IMR-90 (cell line): ENCODE data around the gene ANP32D. TPM values are rescaled to one million over a fixed set of nuclear protein-coding genes. Genes with fewer than 3 reads are reported as not detected.

Experiments
- ATAC-seq: fragments of 200-7000 bp; cut with Tn5 transposase; 2 replicates; pipeline ENCODE4 v1.9.1; 2020; ENCODE audit warnings: low read depth, mild to moderate bottlenecking, moderate library complexity
- BruUV-seq: library from RNA; stranded (reverse); fragments of 400-500 nt; replicated peaks from 2 replicates; lab custom pipeline; 2021; lab: Mats Ljungman, UMichigan
- CTCF ChIA-PET: fragments of 300-600 bp; formaldehyde crosslinking; extraction: SDS; loops from one replicate; lab custom pipeline; 2021; ENCODE audit warnings: antibody characterized with exemption; lab: Yijun Ruan, JAX
- POLR2A ChIA-PET: fragments of 300-600 bp; sonication (Branson Sonifier 250); formaldehyde crosslinking; loops from one replicate; lab custom pipeline; 2022; ENCODE audit warnings: antibody characterized with exemption; ENCODE audit not compliant: unreplicated experiment; lab: Charles Lee
- DNase-seq: peaks from one replicate; pipeline ENCODE4 v3.0.0; 2013
- H2AFZ ChIP-seq: replicated peaks from 2 replicates; pipeline ENCODE3; 2013; ENCODE audit warnings: low read length, mild to moderate bottlenecking; ENCODE audit not compliant: poor library complexity
- H2AK5ac ChIP-seq: 2 replicates; pipeline ENCODE4 v1.6.1; 2013; ENCODE audit warnings: low read depth, low read length, inconsistent platforms
- H2AK9ac ChIP-seq: replicated peaks from 2 replicates; pipeline ENCODE3; 2013; ENCODE audit warnings: mild to moderate bottlenecking, low read depth, low read length, moderate library complexity; ENCODE audit not compliant: poor library complexity
- H2BK120ac ChIP-seq: 2 replicates; pipeline ENCODE4 v1.6.1; 2013; ENCODE audit warnings: low read depth, low read length, inconsistent platforms
- H2BK15ac ChIP-seq: 3 replicates; pipeline ENCODE4 v1.6.1; 2013; ENCODE audit warnings: low read depth, low read length, inconsistent platforms
- H2BK20ac ChIP-seq: 2 replicates; pipeline ENCODE4 v1.6.1; 2013; ENCODE audit warnings: low read depth, mild to moderate bottlenecking, inconsistent platforms, low read length, moderate library complexity
- H2BK5ac ChIP-seq: 2 replicates; pipeline ENCODE4 v1.6.1; 2013; ENCODE audit warnings: mild to moderate bottlenecking, low read depth, low read length, inconsistent platforms; ENCODE audit not compliant: poor library complexity, severe bottlenecking
- H3K14ac ChIP-seq: replicated peaks from 2 replicates; pipeline ENCODE4 v1.6.1; 2013; ENCODE audit warnings: low read depth, low read length, inconsistent platforms
- H3K18ac ChIP-seq: 2 replicates; pipeline ENCODE4 v1.6.1; 2013; ENCODE audit warnings: low read depth, low read length, control low read depth
- H3K23ac ChIP-seq: 2 replicates; pipeline ENCODE4 v1.6.1; 2013; ENCODE audit warnings: low read depth, low read length, inconsistent platforms
- H3K27ac ChIP-seq: 2 replicates; pipeline ENCODE4 v1.5.1; 2013; ENCODE audit warnings: mild to moderate bottlenecking, control low read depth, low read length; ENCODE audit not compliant: insufficient read depth
- H3K27me3 ChIP-seq: 2 replicates; pipeline ENCODE4 v1.6.1; 2013; ENCODE audit warnings: low read length; ENCODE audit not compliant: control insufficient read depth, insufficient read depth
- H3K36me3 ChIP-seq: 2 replicates; pipeline ENCODE4 v1.6.1; 2013; ENCODE audit warnings: low read length, mixed read lengths; ENCODE audit not compliant: control insufficient read depth, insufficient read depth
- H3K4ac ChIP-seq: 2 replicates; pipeline ENCODE4 v1.6.1; 2013; ENCODE audit warnings: low read depth, low read length, inconsistent platforms
- H3K4me1 ChIP-seq: 2 replicates; pipeline ENCODE4 v1.6.1; 2013; ENCODE audit warnings: low read length, mixed read lengths; ENCODE audit not compliant: control insufficient read depth, insufficient read depth
- H3K4me2 ChIP-seq: 2 replicates; pipeline ENCODE4 v1.6.1; 2013; ENCODE audit warnings: low read depth, mild to moderate bottlenecking, control low read depth, low read length, moderate library complexity
- H3K4me3 ChIP-seq: 2 replicates; pipeline ENCODE4 v1.5.1; 2013; ENCODE audit warnings: low read depth, mild to moderate bottlenecking, control low read depth, low read length, moderate library complexity; ENCODE audit not compliant: insufficient read depth
- H3K56ac ChIP-seq: 2 replicates; pipeline ENCODE4 v1.6.1; 2013; ENCODE audit warnings: low read length, inconsistent platforms; ENCODE audit not compliant: insufficient read depth; ENCODE audit errors: extremely low read depth
- H3K79me1 ChIP-seq, 2 experiments: 2 replicates each; pipeline ENCODE4 v1.6.1; 2013; ENCODE audit warnings: low read length in 2 of 2, inconsistent platforms in 1 of 2, low read depth in 1 of 2
- H3K9ac ChIP-seq: 2 replicates; pipeline ENCODE4 v1.6.1; 2013; ENCODE audit warnings: low read depth, low read length, control low read depth
- H3K9me1 ChIP-seq: 2 replicates; pipeline ENCODE4 v1.6.1; 2013; ENCODE audit warnings: low read length, inconsistent platforms; ENCODE audit not compliant: insufficient read depth
- H3K9me3 ChIP-seq: 2 replicates; pipeline ENCODE4 v1.6.1; 2013; ENCODE audit warnings: low read length; ENCODE audit not compliant: control insufficient read depth, insufficient read depth
- H4K20me1 ChIP-seq: 2 replicates; pipeline ENCODE4 v1.6.1; 2013; ENCODE audit warnings: low read length, inconsistent platforms; ENCODE audit not compliant: insufficient read depth
- H4K5ac ChIP-seq: 2 replicates; pipeline ENCODE4 v1.6.1; 2013; ENCODE audit warnings: mild to moderate bottlenecking, low read depth, low read length, control low read depth
- H4K8ac ChIP-seq, 2 experiments: 2 replicates each; pipeline ENCODE4 v1.6.1; 2013; ENCODE audit warnings: low read depth in 2 of 2, low read length in 2 of 2, control low read depth in 1 of 2, inconsistent platforms in 1 of 2
- H4K91ac ChIP-seq: 2 replicates; pipeline ENCODE4 v1.6.1; 2013; ENCODE audit warnings: low read depth, low read length, inconsistent platforms; ENCODE audit not compliant: insufficient read depth
- BHLHE40 ChIP-seq: fragments of 150-350 bp; IDR thresholded peaks from 2 replicates; pipeline ENCODE4 v1.6.1; 2016; ENCODE audit warnings: mild to moderate bottlenecking, low read depth, low read length
- CEBPB ChIP-seq: IDR thresholded peaks from 2 replicates; pipeline ENCODE4 v1.6.1; 2012; ENCODE audit warnings: low read depth, low read length, improper control_type of control experiment
- CHD1 ChIP-seq: IDR thresholded peaks from 2 replicates; pipeline ENCODE4 v1.6.1; 2012; ENCODE audit warnings: low read depth, low read length, improper control_type of control experiment
- CTCF ChIP-seq: conservative IDR thresholded peaks from 2 replicates; pipeline ENCODE4 v1.5.1; 2012; ENCODE audit warnings: mild to moderate bottlenecking, low read depth, low read length, improper control_type of control experiment
- ELK1 ChIP-seq: fragments of 150-350 bp; IDR thresholded peaks from 2 replicates; pipeline ENCODE4 v1.6.1; 2016; ENCODE audit warnings: low read depth, mild to moderate bottlenecking, low read length, moderate library complexity, borderline replicate concordance
- FOS ChIP-seq: fragments of 150-350 bp; IDR thresholded peaks from 2 replicates; pipeline ENCODE4 v1.6.1; 2016; ENCODE audit warnings: low read depth, low read length
- MAFK ChIP-seq: IDR thresholded peaks from 2 replicates; pipeline ENCODE4 v1.6.1; 2012; ENCODE audit warnings: low read depth, low read length, improper control_type of control experiment
- MAZ ChIP-seq: IDR thresholded peaks from 2 replicates; pipeline ENCODE4 v1.6.1; 2012; ENCODE audit warnings: low read depth, mild to moderate bottlenecking, low read length, improper control_type of control experiment, moderate library complexity, borderline replicate concordance
- MXI1 ChIP-seq: IDR thresholded peaks from 2 replicates; pipeline ENCODE4 v1.6.1; 2012; ENCODE audit warnings: low read depth, mild to moderate bottlenecking, low read length, moderate library complexity, borderline replicate concordance
- NFE2L2 ChIP-seq: fragments of 150-350 bp; IDR thresholded peaks from 2 replicates; pipeline ENCODE4 v1.6.1; 2016; ENCODE audit warnings: low read depth, mild to moderate bottlenecking, low read length
- POLR2A ChIP-seq: IDR thresholded peaks from 2 replicates; pipeline ENCODE4 v1.6.1; 2012; ENCODE audit warnings: mild to moderate bottlenecking, low read depth, low read length
- RAD21 ChIP-seq: IDR thresholded peaks from 2 replicates; pipeline ENCODE4 v1.6.1; 2012; ENCODE audit warnings: low read length, improper control_type of control experiment
- RCOR1 ChIP-seq: IDR thresholded peaks from 2 replicates; pipeline ENCODE4 v1.6.1; 2012; ENCODE audit warnings: mild to moderate bottlenecking, low read length, improper control_type of control experiment; ENCODE audit not compliant: insufficient replicate concordance
- RFX5 ChIP-seq: IDR thresholded peaks from 2 replicates; pipeline ENCODE4 v1.8.0; 2012; ENCODE audit warnings: low read depth, mild to moderate bottlenecking, low read length, moderate library complexity
- SMC3 ChIP-seq: fragments of 150-350 bp; IDR thresholded peaks from 2 replicates; pipeline ENCODE4 v1.6.1; 2016; ENCODE audit warnings: low read depth, mild to moderate bottlenecking, antibody characterized with exemption, low read length, moderate library complexity
- USF2 ChIP-seq: fragments of 150-350 bp; IDR thresholded peaks from 2 replicates; pipeline ENCODE4 v1.6.1; 2017; ENCODE audit warnings: mild to moderate bottlenecking, antibody characterized with exemption, low read length, low read depth
- WGBS, 2 experiments: methylation state at CpG; one replicate each; pipeline versions ENCODE4 v1.1.5 to v1.1.7; 2013; ENCODE audit warnings: missing lambda C conversion rate in 2 of 2; ENCODE audit not compliant: insufficient read length in 1 of 2; ENCODE audit errors: extremely low coverage in 2 of 2; 5-methylcytosine and 5-hydroxymethylcytosine counted together
- dilution Hi-C: fragments of 300-500 bp; cut with HindIII; formaldehyde crosslinking; loops from one replicate; pipeline ENCODE4 v1.14.3; 2018; ENCODE audit warnings: low sequenced_read_pairs; ENCODE audit not compliant: unreplicated experiment
- in situ Hi-C: fragments of 300-500 bp; cut with MboI; formaldehyde crosslinking; loops from 3 replicates; pipeline ENCODE4 v1.14.3; 2019; ENCODE audit warnings: low sequenced_read_pairs, inconsistent platforms, mixed read lengths
- intact Hi-C: fragments of 100-400 bp; cut with micrococcal nuclease; formaldehyde crosslinking; loops from 2 replicates; pipeline ENCODE4 v1.10.0; 2022
- polyA plus RNA-seq, 3 experiments: library from polyadenylated mRNA; depleted of rRNA; stranded (reverse); fragments of >200 nt; gene quantifications; 2 replicates each; pipeline ENCODE4 v1.2.3, GENCODE V29; 2012; ENCODE audit warnings: low replicate concordance in 1 of 3
- total RNA-seq: library from RNA; depleted of rRNA; stranded (reverse); fragments of >200 nt; gene quantifications from 2 replicates; pipeline ENCODE4 v1.2.3, GENCODE V29; 2012

The ANP32D gene
- total and polyA plus RNA-seq, 2 of the 4 experiments (the other 2 are of a cell fraction), result not detected

GRCh38 chr12:48446161-48446776, 26.1 kb upstream of the ANP32D start:
- no peak overlapping the region for H2AK9ac ChIP-seq
- DNase-seq, result no peak
- no peak overlapping the region for H4K91ac ChIP-seq
- H3K4me2 ChIP-seq, result no peak overlapping the region
- H3K79me1 ChIP-seq, result no peaks in the 10 kb centered on the region
- H2BK20ac ChIP-seq, result no peak overlapping the region
- ATAC-seq, result no peak
- no peaks in the 10 kb centered on the region for H3K4me1 ChIP-seq
- H3K23ac ChIP-seq, result no peak overlapping the region
- BruUV-seq, result no TSS peak
- H2BK120ac ChIP-seq, result no peak overlapping the region
- H3K9ac ChIP-seq, result no peak overlapping the region
- no peak overlapping the region for H2AFZ ChIP-seq
- H3K27ac ChIP-seq, result no peak overlapping the region
- H3K9me1 ChIP-seq, result no peaks in the 10 kb centered on the region
- H4K8ac ChIP-seq, result no peak overlapping the region
- H3K27me3 ChIP-seq, result no peaks in the 10 kb centered on the region; the same call in 1 of the 2 replicates
- no peaks in the 10 kb centered on the region for H4K20me1 ChIP-seq
- H2AK5ac ChIP-seq, result no peak overlapping the region
- no peak overlapping the region for H3K4me3 ChIP-seq
- intact Hi-C loops (no loop called here), in situ Hi-C loops (no loop called here), dilution Hi-C loops (no loop called here)
- no peak overlapping the region for H2BK5ac ChIP-seq
- no CpG with 5 or more reads among the region's 4 CpGs for WGBS, 2 experiments
- ChIA-PET CTCF (no interaction called here), POLR2A (no interaction called here)
- H3K56ac ChIP-seq, result no peak overlapping the region
- H4K5ac ChIP-seq, result no peak overlapping the region
- no peak overlapping the region for H3K4ac ChIP-seq
- TF ChIP-seq RCOR1 (no peak), SMC3 (no peak), FOS (no peak), ELK1 (no peak), NFE2L2 (no peak), CTCF (no peak), CHD1 (no peak), MXI1 (no peak), MAZ (no peak), POLR2A (no peak), CEBPB (no peak), RFX5 (no peak), RAD21 (no peak), MAFK (no peak), BHLHE40 (no peak), USF2 (no peak)
- H3K14ac ChIP-seq, result no peak overlapping the region
- no peaks in the 10 kb centered on the region for H3K9me3 ChIP-seq
- no peak overlapping the region for H3K18ac ChIP-seq
- no peak overlapping the region for H2BK15ac ChIP-seq
- no peaks in the 10 kb centered on the region for H3K36me3 ChIP-seq
